ENCODE data around the gene POLR2E. TPM values are rescaled to one million over a fixed set of nuclear protein-coding genes. Genes with fewer than 3 reads are reported as not detected.

The POLR2E gene
- total and polyA plus RNA-seq, 9 of the 15 experiments (the other 6 are each of a cell fraction or from before 2014, with no cell fraction given), result 3.4 to 413 (median 244) TPM

DNA sequence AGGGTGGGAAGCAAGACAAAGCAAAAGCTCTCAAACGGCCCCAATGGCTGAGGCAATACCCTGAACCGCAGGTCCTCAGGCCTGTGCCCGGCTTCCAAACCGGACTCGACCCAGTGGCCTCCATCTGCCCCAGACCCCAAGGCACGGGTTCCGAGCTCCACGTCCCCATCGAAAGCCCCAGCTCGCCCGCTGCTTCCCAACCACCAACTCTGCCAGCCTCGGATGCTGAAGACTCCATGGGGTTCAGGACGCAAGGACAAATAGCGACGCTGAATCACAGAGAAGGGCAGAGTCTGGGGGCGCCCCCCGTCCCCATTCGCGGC, 559 bp downstream of the POLR2E start:
- H2AFZ ChIP-seq (ENCODE audit: low read depth, low read length), result no peak overlapping the region
- no peak for DNase-seq (ENCODE audit: extremely low read depth in 1 of 4, low spot score in 3 of 4)
- ChIA-PET CTCF (ENCODE audit: low intra/inter-chr PET ratio) (no interaction called here), POLR2A (interaction anchor here (6.2 kb wide), 1 partner anchor 10 kb away, joined by 45 read pairs; no protein-coding TSS in a partner anchor)
- peaks cover 42% of the 10 kb centered on the region for H3K79me2 ChIP-seq (ENCODE audit: control insufficient read depth, insufficient read depth, low read length)
- 2% methylated on average over 13 of the region's 19 CpGs for WGBS (ENCODE audit: insufficient coverage, low coverage, missing lambda C conversion rate)
- FAIRE-seq, result no peak
- in situ Hi-C loops (cut with MboI), result no loop called here
- H3K4me3 ChIP-seq, result peak overlapping the region; percentile 78
- peak overlapping the region; percentile 88 for H3K4me2 ChIP-seq (ENCODE audit: insufficient read depth, low read length)
- H4K20me1 ChIP-seq (replicated peaks; ENCODE audit: control insufficient read depth, insufficient read depth, low read length), result peaks cover 11% of the 10 kb centered on the region; the same call in 1 of the 2 replicates
- intact Hi-C loops (cut with micrococcal nuclease), result no loop called here
- peaks cover 37% of the 10 kb centered on the region for H3K36me3 ChIP-seq (ENCODE audit: control insufficient read depth, insufficient read depth, low read length)
- H3K9me1 ChIP-seq (ENCODE audit: control insufficient read depth, insufficient read depth, low read length), result no peaks in the 10 kb centered on the region
- BruUV-seq (replicated peaks), result no TSS peak
- peak overlapping the region; percentile 65 for H3K27ac ChIP-seq (ENCODE audit: extremely low read depth, low read depth, low read length)
- TF ChIP-seq ZNF740 (CRISPR knock-in tag; IDR thresholded peaks at IDR 0.05) (0 out of 2 replicates have a peak, but pooled peaks have one; percentile 29), ZNF740 (tag; IDR thresholded peaks at IDR 0.05) (no peak), ETS1 (conservative IDR thresholded peaks at IDR 0.05; ENCODE audit: control insufficient read depth, low read depth, low read length) (peak; percentile 22; the same call in 1 of the 2 replicates), KAT7 (CRISPR knock-in tag; IDR thresholded peaks at IDR 0.05; ENCODE audit: borderline replicate concordance) (peak; percentile 51; the same call in 1 of the 2 replicates), SIN3A (IDR thresholded peaks at IDR 0.05; ENCODE audit: borderline replicate concordance in 2 of 2, control insufficient read depth in 1 of 2, low read depth in 2 of 2, low read length in 2 of 2) (peak in 1 of 2 experiments; percentile 47; a peak in 1 of 4 replicates)
- TF ChIP-seq, protein P1, sequence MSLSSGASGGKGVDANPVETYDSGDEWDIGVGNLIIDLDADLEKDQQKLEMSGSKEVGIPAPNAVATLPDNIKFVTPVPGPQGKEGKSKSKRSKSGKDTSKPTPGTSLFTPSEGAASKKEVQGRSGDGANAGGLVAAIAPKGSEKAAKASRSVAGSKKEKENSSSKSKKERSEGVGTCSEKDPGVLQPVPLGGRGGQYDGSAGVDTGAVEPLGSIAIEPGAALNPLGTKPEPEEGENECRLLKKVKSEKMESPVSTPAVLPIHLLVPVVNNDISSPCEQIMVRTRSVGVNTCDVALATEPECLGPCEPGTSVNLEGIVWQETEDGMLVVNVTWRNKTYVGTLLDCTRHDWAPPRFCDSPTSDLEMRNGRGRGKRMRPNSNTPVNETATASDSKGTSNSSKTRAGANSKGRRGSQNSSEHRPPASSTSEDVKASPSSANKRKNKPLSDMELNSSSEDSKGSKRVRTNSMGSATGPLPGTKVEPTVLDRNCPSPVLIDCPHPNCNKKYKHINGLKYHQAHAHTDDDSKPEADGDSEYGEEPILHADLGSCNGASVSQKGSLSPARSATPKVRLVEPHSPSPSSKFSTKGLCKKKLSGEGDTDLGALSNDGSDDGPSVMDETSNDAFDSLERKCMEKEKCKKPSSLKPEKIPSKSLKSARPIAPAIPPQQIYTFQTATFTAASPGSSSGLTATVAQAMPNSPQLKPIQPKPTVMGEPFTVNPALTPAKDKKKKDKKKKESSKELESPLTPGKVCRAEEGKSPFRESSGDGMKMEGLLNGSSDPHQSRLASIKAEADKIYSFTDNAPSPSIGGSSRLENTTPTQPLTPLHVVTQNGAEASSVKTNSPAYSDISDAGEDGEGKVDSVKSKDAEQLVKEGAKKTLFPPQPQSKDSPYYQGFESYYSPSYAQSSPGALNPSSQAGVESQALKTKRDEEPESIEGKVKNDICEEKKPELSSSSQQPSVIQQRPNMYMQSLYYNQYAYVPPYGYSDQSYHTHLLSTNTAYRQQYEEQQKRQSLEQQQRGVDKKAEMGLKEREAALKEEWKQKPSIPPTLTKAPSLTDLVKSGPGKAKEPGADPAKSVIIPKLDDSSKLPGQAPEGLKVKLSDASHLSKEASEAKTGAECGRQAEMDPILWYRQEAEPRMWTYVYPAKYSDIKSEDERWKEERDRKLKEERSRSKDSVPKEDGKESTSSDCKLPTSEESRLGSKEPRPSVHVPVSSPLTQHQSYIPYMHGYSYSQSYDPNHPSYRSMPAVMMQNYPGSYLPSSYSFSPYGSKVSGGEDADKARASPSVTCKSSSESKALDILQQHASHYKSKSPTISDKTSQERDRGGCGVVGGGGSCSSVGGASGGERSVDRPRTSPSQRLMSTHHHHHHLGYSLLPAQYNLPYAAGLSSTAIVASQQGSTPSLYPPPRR (CRISPR knock-in tag; IDR thresholded peaks at IDR 0.05; ENCODE audit: borderline replicate concordance), result no peak
- H3K9ac ChIP-seq (ENCODE audit: insufficient read depth in 1 of 2, low read depth in 2 of 2, low read length in 2 of 2), result peak overlapping the region; percentile 87 to 100
- H3K9me3 ChIP-seq (replicated peaks; ENCODE audit: control insufficient read depth, insufficient read depth, low read depth, low read length), result peaks cover 3% of the 10 kb centered on the region
- ATAC-seq, result no peak
- no peaks in the 10 kb centered on the region for H3K27me3 ChIP-seq (ENCODE audit: control insufficient read depth in 2 of 2, insufficient read depth in 2 of 2, low read length in 2 of 2)
- H3K4me1 ChIP-seq (replicated peaks in 1 of 2; ENCODE audit: control insufficient read depth in 2 of 2, insufficient read depth in 2 of 2, low read length in 2 of 2), result peaks cover 24 to 62% of the 10 kb centered on the region in 2 experiments; a peak in 4 of 5 replicates

Data from K562 (cell line).